Stomach smooth muscle (tissue), 2 donors: ENCODE measurements around the gene CPSF2.
"Not testable (repeated sequence)": the region's sequence is repeated elsewhere in the genome, so short reads cannot be mapped to it uniquely, and the experiment has no call there.

Source experiments
- H3K27ac ChIP-seq: one replicate; pipeline ENCODE4 v1.7.0; 2013; ENCODE audit warnings: mild to moderate bottlenecking, low read length, inconsistent platforms
- H3K27me3 ChIP-seq, 2 donors: one replicate each; pipeline ENCODE4 v1.7.0; 2013; ENCODE audit warnings: low read length in 2 of 2; ENCODE audit not compliant: insufficient read depth in 2 of 2, control insufficient read depth in 1 of 2
- H3K36me3 ChIP-seq, 2 donors: one replicate each; pipeline ENCODE4 v1.7.0; 2013; ENCODE audit warnings: low read length in 2 of 2; ENCODE audit not compliant: control insufficient read depth in 2 of 2, insufficient read depth in 2 of 2
- H3K4me1 ChIP-seq: one replicate; pipeline ENCODE4 v1.7.0; 2013; ENCODE audit warnings: low read length; ENCODE audit not compliant: control insufficient read depth, insufficient read depth
- H3K4me3 ChIP-seq, 2 donors: one replicate each; pipeline ENCODE4 v1.7.0; 2013; ENCODE audit warnings: low read length in 2 of 2
- H3K9ac ChIP-seq, 2 donors: one replicate each; pipeline ENCODE4 v1.7.0; 2013; ENCODE audit warnings: low read length in 2 of 2, mild to moderate bottlenecking in 1 of 2
- H3K9me3 ChIP-seq, 2 donors: one replicate each; pipeline ENCODE4 v1.7.0; 2013; ENCODE audit warnings: low read length in 2 of 2; ENCODE audit not compliant: control insufficient read depth in 2 of 2
- donor health status: healthy.
- donor health status: Pancreatic carcinoma.

CPSF2 gene

DNA sequence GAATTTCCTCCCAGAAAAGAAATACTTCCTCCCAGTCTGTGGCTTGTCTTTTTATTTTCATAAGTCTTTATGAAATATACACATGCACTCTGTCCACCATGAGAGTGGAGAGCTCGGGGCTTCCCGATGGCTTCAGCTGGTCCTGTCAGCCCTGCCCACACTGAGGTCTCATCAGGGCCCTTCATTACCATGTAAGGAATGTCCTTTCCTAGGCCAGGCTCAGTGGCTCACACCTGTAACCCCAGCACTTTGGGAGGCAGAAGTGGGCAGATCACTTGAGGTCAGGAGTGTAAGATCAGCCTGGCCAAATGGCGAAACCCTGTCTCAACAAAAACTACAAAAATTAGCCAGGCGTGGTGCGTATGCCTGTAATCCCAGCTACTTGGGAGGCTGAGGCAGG lies 77.0 kb downstream of the CPSF2 start:
- Histone ChIP-seq H3K4me1 (no peaks in the 10 kb centered on the region), H3K9ac (no peak overlapping the region), H3K27ac (no peak overlapping the region), H3K36me3 (no peaks in the 10 kb centered on the region), H3K4me3 (no peak overlapping the region), H3K9me3 (no peaks in the 10 kb centered on the region), H3K27me3 (peaks cover 0 to 7% of the 10 kb centered on the region in 2 donors)

GRCh38 chr14:92199763-92200162 lies 78.0 kb downstream of the CPSF2 start:
- no peaks in the 10 kb centered on the region for H3K4me1 ChIP-seq
- H3K4me3 ChIP-seq = no peak overlapping the region
- peaks cover 0 to 2% of the 10 kb centered on the region in 2 donors for H3K9me3 ChIP-seq
- H3K27me3 ChIP-seq = peaks cover 0 to 7% of the 10 kb centered on the region in 2 donors
- H3K9ac ChIP-seq = no peak overlapping the region
- no peaks in the 10 kb centered on the region for H3K36me3 ChIP-seq
- no peak overlapping the region for H3K27ac ChIP-seq

- Histone ChIP-seq H3K4me1 (no peaks in the 10 kb centered on the region), H3K27ac (no peak overlapping the region), H3K9me3 (peaks cover 0 to 3% of the 10 kb centered on the region in 2 donors), H3K36me3 (no peaks in the 10 kb centered on the region), H3K9ac (no peak overlapping the region), H3K27me3 (peaks cover 0 to 7% of the 10 kb centered on the region in 2 donors), H3K4me3 (no peak overlapping the region)
Measured at GRCh38 chr14:92203116-92203515, 81.3 kb downstream of the CPSF2 start.

- Histone ChIP-seq H3K27me3 (peaks cover 0 to 2% of the 10 kb centered on the region in 2 donors), H3K4me1 (peaks cover 5% of the 10 kb centered on the region), H3K9ac (no peak overlapping the region), H3K4me3 (no peak overlapping the region), H3K9me3 (peaks cover 0 to 3% of the 10 kb centered on the region in 2 donors), H3K36me3 (no peaks in the 10 kb centered on the region), H3K27ac (no peak overlapping the region)
Measured at GRCh38 chr14:92204792-92205191, 83.0 kb downstream of the CPSF2 start.

- Histone ChIP-seq H3K4me1 (peaks cover 5% of the 10 kb centered on the region), H3K27me3 (no peaks in the 10 kb centered on the region), H3K27ac (no peak overlapping the region), H3K36me3 (no peaks in the 10 kb centered on the region), H3K9ac (no peak overlapping the region), H3K9me3 (peaks cover 0 to 3% of the 10 kb centered on the region in 2 donors), H3K4me3 (no peak overlapping the region)
Measured at GRCh38 chr14:92207012-92207927, 85.5 kb downstream of the CPSF2 start.

GRCh38 chr14:92207928-92208265 lies 86.1 kb downstream of the CPSF2 start:
- Histone ChIP-seq H3K36me3 (no peaks in the 10 kb centered on the region), H3K9ac (no peak overlapping the region), H3K4me1 (peaks cover 5% of the 10 kb centered on the region), H3K27me3 (no peaks in the 10 kb centered on the region), H3K4me3 (no peak overlapping the region), H3K9me3 (peaks cover 0 to 3% of the 10 kb centered on the region in 2 donors), H3K27ac (no peak overlapping the region)

GRCh38 chr14:92209141-92209540 lies 87.4 kb downstream of the CPSF2 start:
- no peak overlapping the region for H3K27ac ChIP-seq
- H3K9ac ChIP-seq = no peak overlapping the region
- H3K9me3 ChIP-seq = peaks cover 0 to 3% of the 10 kb centered on the region in 2 donors
- H3K4me3 ChIP-seq = no peak overlapping the region
- H3K27me3 ChIP-seq = no peaks in the 10 kb centered on the region
- peaks cover 5% of the 10 kb centered on the region for H3K4me1 ChIP-seq
- H3K36me3 ChIP-seq = no peaks in the 10 kb centered on the region

DNA sequence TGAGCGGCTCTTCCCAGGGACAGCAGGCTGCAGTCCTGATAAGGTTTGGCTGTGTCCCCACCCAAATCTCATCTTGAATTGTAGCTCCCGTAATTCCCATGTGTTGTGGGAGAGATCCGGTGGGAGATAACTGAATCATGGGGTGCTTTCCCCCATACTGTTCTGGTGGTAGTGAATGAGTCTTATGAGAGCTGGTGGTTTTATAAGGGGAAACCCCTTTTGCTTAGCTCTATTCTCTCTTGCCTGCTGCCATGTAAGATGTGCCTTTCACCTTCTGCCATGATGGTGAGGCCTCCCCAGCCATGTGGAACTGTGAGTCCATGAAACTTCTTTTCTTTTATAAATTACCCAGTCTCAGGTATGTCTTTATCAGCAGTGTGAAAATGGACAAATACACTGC lies 91.4 kb downstream of the CPSF2 start:
- not testable (repeated sequence) for H3K9ac ChIP-seq, H3K4me1 ChIP-seq, H3K27me3 ChIP-seq, H3K36me3 ChIP-seq, H3K4me3 ChIP-seq, H3K27ac ChIP-seq, H3K9me3 ChIP-seq

- Histone ChIP-seq H3K4me1 (no peaks in the 10 kb centered on the region), H3K27ac (no peak overlapping the region), H3K4me3 (no peak overlapping the region), H3K9ac (no peak overlapping the region), H3K36me3 (no peaks in the 10 kb centered on the region), H3K27me3 (no peaks in the 10 kb centered on the region), H3K9me3 (no peaks in the 10 kb centered on the region)
Measured at GRCh38 chr14:92215579-92215978, 93.8 kb downstream of the CPSF2 start.

GRCh38 chr14:92217936-92218335 lies 96.2 kb downstream of the CPSF2 start:
- Histone ChIP-seq H3K36me3 (no peaks in the 10 kb centered on the region), H3K27ac (no peak overlapping the region), H3K4me1 (no peaks in the 10 kb centered on the region), H3K9me3 (no peaks in the 10 kb centered on the region), H3K9ac (no peak overlapping the region), H3K27me3 (no peaks in the 10 kb centered on the region), H3K4me3 (no peak overlapping the region)
